ENCODE data around the gene UBAC2. TPM values are rescaled to one million over a fixed set of nuclear protein-coding genes. Genes with fewer than 3 reads are reported as not detected.
A peak's percentile ranks its signal among the peaks of the same experiment; 100 is the strongest.

The UBAC2 gene
- total and polyA plus RNA-seq, 2 of the 4 experiments (the other 2 are of a cell fraction), result 20.8 to 36.3 TPM

- H3K4me2 ChIP-seq (ENCODE audit: low read depth, low read length), result no peak overlapping the region
- no peaks in the 10 kb centered on the region for H3K27me3 ChIP-seq (ENCODE audit: control insufficient read depth, insufficient read depth, low read length)
- H3K9me1 ChIP-seq (ENCODE audit: insufficient read depth, low read length), result no peaks in the 10 kb centered on the region
- H2BK20ac ChIP-seq (ENCODE audit: low read depth, low read length), result no peak overlapping the region
- no peak overlapping the region for H2BK5ac ChIP-seq (ENCODE audit: low read depth, low read length, poor library complexity, severe bottlenecking)
- H2BK120ac ChIP-seq (ENCODE audit: low read depth, low read length), result no peak overlapping the region
- H3K9me3 ChIP-seq (ENCODE audit: control insufficient read depth, insufficient read depth, low read length), result no peaks in the 10 kb centered on the region; the same call in none of the 2 replicates
- H2BK15ac ChIP-seq (ENCODE audit: low read depth, low read length), result no peak overlapping the region
- BruUV-seq (replicated peaks), result no TSS peak
- H3K4me3 ChIP-seq (ENCODE audit: insufficient read depth, low read depth, low read length), result no peak overlapping the region
- no peak overlapping the region for H2AK5ac ChIP-seq (ENCODE audit: low read depth, low read length)
- H3K14ac ChIP-seq (replicated peaks; ENCODE audit: low read depth, low read length), result no peak overlapping the region
- H4K91ac ChIP-seq (ENCODE audit: insufficient read depth, low read depth, low read length), result no peak overlapping the region
- peaks cover 5% of the 10 kb centered on the region; the same call in 1 of the 2 replicates for H4K20me1 ChIP-seq (ENCODE audit: insufficient read depth, low read length)
- H3K9ac ChIP-seq (ENCODE audit: low read depth, low read length), result no peak overlapping the region
- peak; percentile 78 for DNase-seq
- no peak overlapping the region for H2AK9ac ChIP-seq (replicated peaks; ENCODE audit: low read depth, low read length, poor library complexity)
- H3K23ac ChIP-seq (ENCODE audit: low read depth, low read length), result no peak overlapping the region
- no peak overlapping the region for H3K56ac ChIP-seq (ENCODE audit: extremely low read depth, insufficient read depth, low read length)
- no peak overlapping the region for H3K27ac ChIP-seq (ENCODE audit: insufficient read depth, low read length)
- ATAC-seq (ENCODE audit: low read depth), result peak; percentile 94
- dilution Hi-C loops (cut with HindIII; ENCODE audit: low sequenced_read_pairs, unreplicated experiment) (no loop called here), intact Hi-C loops (cut with micrococcal nuclease) (loop anchor here (1.0 to 10.0 kb wide), 3 partner anchors 168 to 425 kb away; no protein-coding TSS in a partner anchor), in situ Hi-C loops (cut with MboI; ENCODE audit: low sequenced_read_pairs) (loop anchor here (5.0 kb wide), 1 partner anchor 168 kb away; no protein-coding TSS in a partner anchor)
- CTCF ChIA-PET, result interaction anchor here (0.6 to 4.5 kb wide), 18 partner anchors 11 to 243 kb away, joined by 3 to 85 read pairs (median 4); no protein-coding TSS in a partner anchor
- H3K4ac ChIP-seq (ENCODE audit: low read depth, low read length), result no peak overlapping the region
- POLR2A ChIA-PET (ENCODE audit: unreplicated experiment), result interaction anchor here (0.6 kb wide), 1 partner anchor 171 kb away, joined by 3 read pairs; no protein-coding TSS in a partner anchor
- no peak overlapping the region for H4K8ac ChIP-seq (ENCODE audit: low read depth in 2 of 2, low read length in 2 of 2)
- peaks cover 6% of the 10 kb centered on the region in 2 experiments; a peak in 3 of 4 replicates for H3K79me1 ChIP-seq (ENCODE audit: low read depth in 1 of 2, low read length in 2 of 2)
- no peak overlapping the region for H3K18ac ChIP-seq (ENCODE audit: low read depth, low read length)
- H2AFZ ChIP-seq (replicated peaks; ENCODE audit: low read length, poor library complexity), result no peak overlapping the region
- no CpG with 5 or more reads among the region's 3 CpGs for WGBS, 2 experiments (ENCODE audit: extremely low coverage in 2 of 2, insufficient read length in 1 of 2)
- peaks cover 5% of the 10 kb centered on the region for H3K36me3 ChIP-seq (ENCODE audit: control insufficient read depth, insufficient read depth, low read length)
- no peaks in the 10 kb centered on the region for H3K4me1 ChIP-seq (ENCODE audit: control insufficient read depth, insufficient read depth, low read length)
- no peak overlapping the region for H4K5ac ChIP-seq (ENCODE audit: low read depth, low read length)
- TF ChIP-seq POLR2A (IDR thresholded peaks at IDR 0.05; ENCODE audit: low read depth, low read length) (no peak), BHLHE40 (IDR thresholded peaks at IDR 0.05; ENCODE audit: low read depth, low read length) (no peak), RCOR1 (IDR thresholded peaks at IDR 0.05; ENCODE audit: insufficient replicate concordance, low read length) (no peak), USF2 (IDR thresholded peaks at IDR 0.05; ENCODE audit: low read depth, low read length) (no peak), SMC3 (IDR thresholded peaks at IDR 0.05; ENCODE audit: low read depth, low read length) (peak; percentile 83), FOS (IDR thresholded peaks at IDR 0.05; ENCODE audit: low read depth, low read length) (no peak), MAZ (IDR thresholded peaks at IDR 0.05; ENCODE audit: borderline replicate concordance, low read depth, low read length) (no peak), NFE2L2 (IDR thresholded peaks at IDR 0.05; ENCODE audit: low read depth, low read length) (no peak), RFX5 (IDR thresholded peaks at IDR 0.05; ENCODE audit: low read depth, low read length) (no peak), CEBPB (IDR thresholded peaks at IDR 0.05; ENCODE audit: low read depth, low read length) (no peak), RAD21 (IDR thresholded peaks at IDR 0.05; ENCODE audit: low read length) (peak; percentile 89), MAFK (IDR thresholded peaks at IDR 0.05; ENCODE audit: low read depth, low read length) (peak; percentile 95), CHD1 (IDR thresholded peaks at IDR 0.05; ENCODE audit: low read depth, low read length) (no peak), MXI1 (IDR thresholded peaks at IDR 0.05; ENCODE audit: borderline replicate concordance, low read depth, low read length) (no peak), ELK1 (IDR thresholded peaks at IDR 0.05; ENCODE audit: borderline replicate concordance, low read depth, low read length) (no peak)
These were observed 69.1 kb downstream of the UBAC2 start for GRCh38 chr13:99269627-99270241.

Data from IMR-90 (cell line).